CD4-positive, alpha-beta T cell (primary cell): Measurements from ENCODE around the gene PET100. TPM values are rescaled to one million over a fixed set of nuclear protein-coding genes. Genes with fewer than 3 reads are reported as not detected.

Experiments used
- ATAC-seq: fragments of 200-7000 bp; cut with Tn5 transposase; one replicate; pipeline ENCODE4 v1.10.0; 2022; ENCODE audit warnings: mild to moderate bottlenecking; ENCODE audit not compliant: poor library complexity
- CTCF ChIA-PET: fragments of 350-600 bp; sonication (Branson Sonifier 250); formaldehyde crosslinking; loops from one replicate; lab custom pipeline; 2021; ENCODE audit warnings: antibody characterized with exemption, inconsistent platforms; lab: Charles Lee
- POLR2A ChIA-PET: fragments of 350-600 bp; sonication (Branson Sonifier 250); formaldehyde crosslinking; loops from one replicate; lab custom pipeline; 2021; ENCODE audit warnings: antibody characterized with exemption, inconsistent platforms; lab: Charles Lee
- DNase-seq, 14 experiments: peaks; one replicate each; pipeline ENCODE4 v3.0.0-alpha.2; 2013 to 2020; ENCODE audit warnings: mixed read lengths in 2 of 14
- H3K27ac ChIP-seq, 2 donors: one replicate each; pipeline versions ENCODE4 v1.5.1 to v1.7.0; 2013; ENCODE audit warnings: low read length in 2 of 2, low read depth in 1 of 2, mild to moderate bottlenecking in 1 of 2
- H3K27me3 ChIP-seq, 2 experiments: 1 replicate in 1 of 2; 2 replicates in 1 of 2; pipeline versions ENCODE4 v1.6.1 to v1.7.0; 2013; ENCODE audit warnings: low read length in 2 of 2, control low read depth in 1 of 2, mild to moderate bottlenecking in 1 of 2, moderate library complexity in 1 of 2; ENCODE audit not compliant: insufficient read depth in 2 of 2, control insufficient read depth in 1 of 2
- H3K36me3 ChIP-seq: one replicate; pipeline ENCODE4 v1.6.1; 2013; ENCODE audit warnings: low read length, control low read depth; ENCODE audit not compliant: insufficient read depth
- H3K4me1 ChIP-seq: one replicate; pipeline ENCODE4 v1.6.1; 2013; ENCODE audit warnings: low read length, control low read depth; ENCODE audit not compliant: insufficient read depth
- H3K4me3 ChIP-seq: one replicate; pipeline ENCODE4 v1.5.1; 2013; ENCODE audit warnings: mild to moderate bottlenecking, low read length, moderate library complexity
- H3K9me3 ChIP-seq, 2 experiments: 1 replicate in 1 of 2; 2 replicates in 1 of 2; pipeline versions ENCODE4 v1.6.1 to v1.7.0; 2013; ENCODE audit warnings: low read length in 2 of 2, mild to moderate bottlenecking in 2 of 2, control low read depth in 1 of 2, moderate library complexity in 1 of 2; ENCODE audit not compliant: control insufficient read depth in 1 of 2, insufficient read depth in 1 of 2
- H3K27ac Mint-ChIP-seq: one replicate; pipeline ENCODE4 v1.8.0; 2020; ENCODE audit warnings: mixed read lengths
- H3K27me3 Mint-ChIP-seq: one replicate; pipeline ENCODE4 v1.8.0; 2021; ENCODE audit warnings: mixed read lengths
- H3K36me3 Mint-ChIP-seq: one replicate; pipeline ENCODE4 v1.8.0; 2021; ENCODE audit warnings: low read depth, mixed read lengths
- H3K4me1 Mint-ChIP-seq: one replicate; pipeline ENCODE4 v1.8.0; 2021; ENCODE audit warnings: low read depth, mixed read lengths
- H3K4me3 Mint-ChIP-seq: one replicate; pipeline ENCODE4 v1.8.0; 2020; ENCODE audit warnings: mild to moderate bottlenecking, mixed read lengths
- H3K9me3 Mint-ChIP-seq: one replicate; pipeline ENCODE4 v1.8.0; 2020; ENCODE audit warnings: mixed read lengths
- CTCF ChIP-seq: fragments of 200-600 bp; IDR thresholded peaks from one replicate; pipeline ENCODE4 v1.8.0; 2022; ENCODE audit warnings: antibody characterized with exemption, mild to moderate bottlenecking
- intact Hi-C, 2 experiments: fragments of 100-400 bp; cut with DNase I in 1 of 2; cut with micrococcal nuclease in 1 of 2; formaldehyde crosslinking; loops; one replicate each; pipeline versions ENCODE4 v1.15.1 to v1.9.0; 2023 to 2025; cut with DNase I, micrococcal nuclease
- total RNA-seq, 174 experiments: library from RNA in 2 of 174; stranded (reverse) in 2 of 174; gene quantifications; one replicate each; pipeline ENCODE4 v1.2.3 and lab custom pipeline; 2021 to 2026

PET100 gene
- total RNA-seq, 2 experiments from 2014 or later, result 178 to 188 TPM

GRCh38 chr19:7652061-7652641, 22.6 kb downstream of the PET100 start:
- Histone ChIP-seq H3K4me3 (peak overlapping the region; percentile 31), H3K27me3 (no peaks in the 10 kb centered on the region), H3K36me3 (peaks cover 4% of the 10 kb centered on the region), H3K27ac (peak overlapping the region in 1 of 2 donors; percentile 49), H3K4me1 (peaks cover 16% of the 10 kb centered on the region), H3K9me3 (no peaks in the 10 kb centered on the region)
- Mint-ChIP-seq H3K4me3 (peak overlapping the region; percentile 77), H3K36me3 (peaks cover 10% of the 10 kb centered on the region), H3K4me1 (peaks cover 12% of the 10 kb centered on the region), H3K27me3 (no peaks in the 10 kb centered on the region), H3K9me3 (no peaks in the 10 kb centered on the region), H3K27ac (peak overlapping the region; percentile 87)
- POLR2A ChIA-PET, result interaction anchor here (1.0 to 2.3 kb wide), 3 partner anchors 14 to 217 kb away, joined by 5 to 7 read pairs (median 6); partner anchors contain the start of genes PET100 and XAB2
- peak; percentile 99 for ATAC-seq
- DNase-seq, result peak; percentile 81 to 94 (median 86)
- CTCF ChIA-PET, result interaction anchor here (0.7 to 2.4 kb wide), 6 partner anchors 9 to 147 kb away, joined by 3 to 17 read pairs (median 5); partner anchors contain the start of genes STXBP2 and TRAPPC5
- intact Hi-C loops, result loop anchor here (1.0 to 10.0 kb wide), 5 partner anchors 28 to 547 kb away; partner anchors contain the start of gene TRAPPC5 (in 2 of the 2)
- TF ChIP-seq CTCF, result peak; percentile 99

- H3K36me3 Mint-ChIP-seq, result no peaks in the 10 kb centered on the region
- Histone ChIP-seq H3K27me3 (no peaks in the 10 kb centered on the region), H3K27ac (no peak overlapping the region), H3K9me3 (no peaks in the 10 kb centered on the region), H3K36me3 (no peaks in the 10 kb centered on the region), H3K4me1 (peaks cover 33% of the 10 kb centered on the region), H3K4me3 (no peak overlapping the region)
- DNase-seq (no peak), ATAC-seq (no peak)
- H3K27me3 Mint-ChIP-seq, result no peaks in the 10 kb centered on the region
- intact Hi-C loops, result loop anchor here in 1 of 2 experiments (10.0 kb wide), 1 partner anchor 550 kb away; no protein-coding TSS in a partner anchor
- no peaks in the 10 kb centered on the region for H3K9me3 Mint-ChIP-seq
- POLR2A ChIA-PET, result no interaction called here
- no peak overlapping the region for H3K4me3 Mint-ChIP-seq
- no peak overlapping the region for H3K27ac Mint-ChIP-seq
- CTCF ChIA-PET, result interaction anchor here (1.2 to 3.8 kb wide), 3 partner anchors 26 to 145 kb away, joined by 3 to 16 read pairs (median 3); partner anchors contain the start of gene TRAPPC5
- H3K4me1 Mint-ChIP-seq, result peaks cover 25% of the 10 kb centered on the region
- TF ChIP-seq CTCF, result no peak
These were observed 24.8 kb downstream of the PET100 start for GRCh38 chr19:7654401-7654800.

- Histone ChIP-seq H3K27ac (no peak overlapping the region), H3K4me1 (peaks cover 33% of the 10 kb centered on the region), H3K4me3 (no peak overlapping the region), H3K9me3 (no peaks in the 10 kb centered on the region), H3K36me3 (no peaks in the 10 kb centered on the region), H3K27me3 (no peaks in the 10 kb centered on the region)
- CTCF ChIA-PET, result interaction anchor here (1.2 to 3.8 kb wide), 2 partner anchors 25 to 144 kb away, joined by 3 to 16 read pairs; partner anchors contain the start of gene TRAPPC5
- DNase-seq (peak in 2 of 14 experiments; percentile 56 to 67), ATAC-seq (no peak)
- H3K4me3 Mint-ChIP-seq, result no peak overlapping the region
- H3K27ac Mint-ChIP-seq, result no peak overlapping the region
- TF ChIP-seq CTCF, result no peak
- intact Hi-C loops, result loop anchor here in 1 of 2 experiments (10.0 kb wide), 1 partner anchor 551 kb away; no protein-coding TSS in a partner anchor
- POLR2A ChIA-PET, result no interaction called here
- no peaks in the 10 kb centered on the region for H3K9me3 Mint-ChIP-seq
- H3K27me3 Mint-ChIP-seq, result no peaks in the 10 kb centered on the region
- peaks cover 25% of the 10 kb centered on the region for H3K4me1 Mint-ChIP-seq
- H3K36me3 Mint-ChIP-seq, result no peaks in the 10 kb centered on the region
These were observed 26.0 kb downstream of the PET100 start for GRCh38 chr19:7655581-7655980.
